ENCODE data around the gene LCORL. TPM values are rescaled to one million over a fixed set of nuclear protein-coding genes. Genes with fewer than 3 reads are reported as not detected.

Gene LCORL
- total RNA-seq, 1 experiment from 2014 or later: 18.0 TPM

- ChIA-PET RAD21 (ENCODE audit: low non-redundant PET in 1 of 2, low total read pairs in 2 of 2, uncharacterized antibody in 2 of 2, unreplicated experiment in 2 of 2) (no interaction called here), CTCF (no interaction called here), POLR2A (no interaction called here)
- no peaks in the 10 kb centered on the region for H3K27me3 ChIP-seq (ENCODE audit: insufficient read depth, low read length)
- no peak overlapping the region for H3K27ac ChIP-seq (ENCODE audit: low read depth, low read length)
- no peak overlapping the region for H2AFZ ChIP-seq (ENCODE audit: low read depth, low read length, poor library complexity, severe bottlenecking)
- no peaks in the 10 kb centered on the region for H3K79me2 ChIP-seq (ENCODE audit: insufficient read depth, low read length)
- H3K4me1 ChIP-seq (ENCODE audit: control insufficient read depth in 1 of 2, insufficient read depth in 2 of 2, low read length in 2 of 2): no peaks in the 10 kb centered on the region
- no peak for TF ChIP-seq ELF1 (IDR thresholded peaks at IDR 0.05; ENCODE audit: borderline replicate concordance, low read depth)
- TF ChIP-seq POLR2AphosphoS5 (IDR thresholded peaks at IDR 0.05; ENCODE audit: low read depth, low read length): no peak
- no peak for TF ChIP-seq SP1 (IDR thresholded peaks at IDR 0.05; ENCODE audit: low read depth)
- TF ChIP-seq ATF3 (IDR thresholded peaks at IDR 0.05): no peak
- TF ChIP-seq CEBPB (IDR thresholded peaks at IDR 0.05; ENCODE audit: low read depth): no peak
- no peak for TF ChIP-seq ZFX (IDR thresholded peaks at IDR 0.05)
- no peak for TF ChIP-seq YY1 (IDR thresholded peaks at IDR 0.05; ENCODE audit: extremely low read depth, insufficient replicate concordance, low read depth, low read length)
- TF ChIP-seq, protein P1, sequence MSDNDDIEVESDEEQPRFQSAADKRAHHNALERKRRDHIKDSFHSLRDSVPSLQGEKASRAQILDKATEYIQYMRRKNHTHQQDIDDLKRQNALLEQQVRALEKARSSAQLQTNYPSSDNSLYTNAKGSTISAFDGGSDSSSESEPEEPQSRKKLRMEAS (IDR thresholded peaks at IDR 0.05): no peak
- TF ChIP-seq CTCF (IDR thresholded peaks at IDR 0.05 in 2 of 3, conservative IDR thresholded peaks at IDR 0.05 in 1 of 3; ENCODE audit: borderline replicate concordance in 1 of 3, insufficient read depth in 1 of 3, low read depth in 2 of 3, low read length in 2 of 3): no peak
- TF ChIP-seq TCF7L2 (IDR thresholded peaks at IDR 0.05; ENCODE audit: borderline replicate concordance, extremely low read depth, insufficient read depth, insufficient read length): no peak
- TF ChIP-seq FOSL1 (IDR thresholded peaks at IDR 0.05; ENCODE audit: low read depth): no peak
- TF ChIP-seq REST (IDR thresholded peaks at IDR 0.05; ENCODE audit: low read depth): no peak
- no peak for TF ChIP-seq EZH2phosphoT487 (IDR thresholded peaks at IDR 0.05; ENCODE audit: borderline replicate concordance)
- no peak for TF ChIP-seq SRF (IDR thresholded peaks at IDR 0.05; ENCODE audit: low read depth)
- no peak for TF ChIP-seq ZBTB33 (IDR thresholded peaks at IDR 0.05; ENCODE audit: extremely low read depth, insufficient replicate concordance, low read length)
- TF ChIP-seq JUND (IDR thresholded peaks at IDR 0.05): no peak
- TF ChIP-seq ZNF274 (IDR thresholded peaks at IDR 0.05; ENCODE audit: low read depth, low read length): no peak
- TF ChIP-seq SIN3A (IDR thresholded peaks at IDR 0.05; ENCODE audit: low read depth): no peak
- TF ChIP-seq RAD21 (IDR thresholded peaks at IDR 0.05; ENCODE audit: low read depth): no peak
- no peak for TF ChIP-seq POLR2A (IDR thresholded peaks at IDR 0.05; ENCODE audit: borderline replicate concordance, extremely low read depth, insufficient read depth, insufficient read length)
- no peaks in the 10 kb centered on the region for H3K36me3 ChIP-seq (ENCODE audit: control insufficient read depth in 1 of 2, insufficient read depth in 2 of 2, low read length in 2 of 2)
- H3K4me2 ChIP-seq (ENCODE audit: low read length): no peak overlapping the region
- H3K4me3 ChIP-seq (replicated peaks in 1 of 2; ENCODE audit: low read depth in 1 of 2, low read length in 2 of 2): no peak overlapping the region
- H3K9me2 ChIP-seq (ENCODE audit: insufficient read depth): no peaks in the 10 kb centered on the region
- no TSS peak for BruUV-seq (replicated peaks)
- no peaks in the 10 kb centered on the region for H3K9me3 ChIP-seq (ENCODE audit: control insufficient read depth in 1 of 2, insufficient read depth in 1 of 2, low read depth in 1 of 2, low read length in 2 of 2)
- no peak for ATAC-seq
- DNase-seq (ENCODE audit: low read depth, low spot score): no peak
- intact Hi-C loops (cut with micrococcal nuclease): no loop called here
- H3K9ac ChIP-seq (ENCODE audit: low read length): no peak overlapping the region
- no peaks in the 10 kb centered on the region; the same call in 1 of the 2 replicates for H4K20me1 ChIP-seq (ENCODE audit: insufficient read depth)
Measured at GRCh38 chr4:17939054-17939453, 82.5 kb downstream of the LCORL start.

Data from HCT116 (cell line).